ENCODE results near the gene FMN1. TPM values are rescaled to one million over a fixed set of nuclear protein-coding genes. Genes with fewer than 3 reads are reported as not detected.

FMN1 gene
- total and polyA plus RNA-seq, 2 of the 8 experiments (the other 6 are each of a cell fraction or from before 2014, with no cell fraction given) = 0.27 to 3.7 TPM

DNA sequence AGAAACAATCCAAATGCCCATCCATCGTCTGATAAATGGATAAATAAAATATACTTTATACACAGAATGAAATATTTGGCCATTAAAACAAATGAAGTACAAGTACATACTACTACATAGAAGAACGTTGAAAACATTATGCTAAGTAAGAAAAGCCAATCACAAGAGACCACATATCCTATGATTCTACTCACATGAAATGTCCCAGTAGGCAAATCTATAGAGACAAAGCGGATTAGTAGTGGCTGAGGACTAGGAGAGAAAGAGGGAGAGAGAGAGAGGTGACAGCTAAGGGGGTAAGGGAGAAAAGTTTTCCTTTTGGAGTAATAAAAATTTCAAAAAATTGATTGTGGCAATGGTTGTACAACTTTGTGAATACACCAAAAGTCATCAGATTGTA lies 329.7 kb downstream of the FMN1 start:
- TF ChIP-seq SP1 (IDR thresholded peaks at IDR 0.05; ENCODE audit: low read depth, low read length) (no peak), CHD2 (IDR thresholded peaks at IDR 0.05; ENCODE audit: low read length) (no peak), CBX8 (IDR thresholded peaks at IDR 0.05; ENCODE audit: borderline replicate concordance, low read depth, low read length) (no peak), EGR1 (IDR thresholded peaks at IDR 0.05; ENCODE audit: borderline replicate concordance, low read depth, low read length) (no peak), TAF1 (IDR thresholded peaks at IDR 0.05; ENCODE audit: low read depth, low read length) (no peak), NRF1 (IDR thresholded peaks at IDR 0.05; ENCODE audit: low read depth, low read length) (no peak), CTBP2 (IDR thresholded peaks at IDR 0.05; ENCODE audit: borderline replicate concordance, insufficient read depth, insufficient read length, low read length) (no peak), POU5F1 (IDR thresholded peaks at IDR 0.05; ENCODE audit: low read depth, low read length) (no peak), CTCF (IDR thresholded peaks at IDR 0.05; ENCODE audit: control extremely low read depth in 1 of 3, insufficient read depth in 1 of 3, low read depth in 1 of 3, low read length in 3 of 3) (no peak), ZNF274 (IDR thresholded peaks at IDR 0.05; ENCODE audit: borderline replicate concordance, extremely low read depth, low read length) (no peak), SAP30 (IDR thresholded peaks at IDR 0.05; ENCODE audit: insufficient read depth, insufficient replicate concordance, low read length) (no peak), JUND (IDR thresholded peaks at IDR 0.05; ENCODE audit: low read length) (no peak)
- no peak for FAIRE-seq
- H4K8ac ChIP-seq (ENCODE audit: extremely low read depth, insufficient read depth, low read length) = no peak overlapping the region

More for the DNA sequence above, 329.7 kb downstream of the FMN1 start:
- Histone ChIP-seq H4K5ac (ENCODE audit: insufficient read length, low read depth, low read length) (no peak overlapping the region), H2BK5ac (ENCODE audit: low read depth, low read length) (no peak overlapping the region), H3K4me2 (ENCODE audit: insufficient read depth in 1 of 2, low read depth in 2 of 2, low read length in 2 of 2) (no peak overlapping the region), H2BK20ac (ENCODE audit: low read length) (no peak overlapping the region), H3K23ac (ENCODE audit: insufficient read length) (no peak overlapping the region), H3K27ac (ENCODE audit: low read depth, low read length) (no peak overlapping the region), H2AFZ (ENCODE audit: low read length) (no peak overlapping the region), H4K91ac (replicated peaks; ENCODE audit: insufficient read length, low read length) (no peak overlapping the region), H3K36me3 (ENCODE audit: control insufficient read depth in 2 of 4, insufficient read depth in 4 of 4, low read length in 3 of 4) (no peaks in the 10 kb centered on the region), H3K4me3 (ENCODE audit: extremely low read depth in 1 of 4, insufficient read depth in 2 of 4, low read depth in 3 of 4, low read length in 4 of 4) (no peak overlapping the region), H3K4me1 (replicated peaks in 1 of 4; ENCODE audit: control insufficient read depth in 3 of 4, insufficient read depth in 4 of 4, low read length in 3 of 4) (peaks cover 2 to 12% (median 6%) of the 10 kb centered on the region in 4 experiments; a peak in 6 of 7 replicates), H3K23me2 (ENCODE audit: low read depth, low read length) (no peaks in the 10 kb centered on the region), H3K79me2 (ENCODE audit: control insufficient read depth in 1 of 2, insufficient read depth in 2 of 2, low read length in 2 of 2) (no peaks in the 10 kb centered on the region), H3K9me3 (ENCODE audit: insufficient read depth in 2 of 2, low read depth in 1 of 2, low read length in 1 of 2) (no peaks in the 10 kb centered on the region), H3K14ac (ENCODE audit: insufficient read length) (no peak overlapping the region), H2BK12ac (ENCODE audit: low read depth, low read length) (no peak overlapping the region), H3K79me1 (ENCODE audit: low read depth, low read length) (no peaks in the 10 kb centered on the region), H4K20me1 (replicated peaks in 1 of 2; ENCODE audit: control insufficient read depth in 1 of 2, insufficient read depth in 2 of 2, low read length in 2 of 2) (no peaks in the 10 kb centered on the region), H3K27me3 (replicated peaks in 1 of 4; ENCODE audit: control insufficient read depth in 3 of 4, extremely low read depth in 1 of 4, insufficient read depth in 3 of 4, low read length in 3 of 4) (no peaks in the 10 kb centered on the region), H2BK120ac (replicated peaks; ENCODE audit: low read depth, low read length) (no peak overlapping the region), H3K18ac (ENCODE audit: extremely low read depth, low read length) (no peak overlapping the region), H3K9ac (replicated peaks in 1 of 4; ENCODE audit: extremely low read depth in 1 of 4, low read depth in 3 of 4, low read length in 3 of 4) (no peak overlapping the region), H3K4ac (replicated peaks; ENCODE audit: insufficient read length, low read depth, low read length) (no peak overlapping the region), H3K56ac (replicated peaks; ENCODE audit: insufficient read length, low read depth, low read length) (no peak overlapping the region), H2BK15ac (ENCODE audit: low read length) (no peak overlapping the region), H2AK5ac (ENCODE audit: low read depth, low read length) (no peak overlapping the region)
- POLR2A ChIA-PET (ENCODE audit: partially characterized antibody) = no interaction called here
- CTCF ChIA-PET (ENCODE audit: partially characterized antibody) = no interaction called here
- no peak for DNase-seq (ENCODE audit: low read depth in 1 of 2, low spot score in 2 of 2)
- 88% methylated on average over 3 of the region's 3 CpGs; no CpG with 5 or more reads in 1 of the 2 experiments for WGBS, 2 experiments (ENCODE audit: extremely low coverage in 1 of 2, insufficient coverage in 1 of 2, insufficient read length in 1 of 2, insufficient replicate concordance in 2 of 2, low coverage in 1 of 2, low lambda C conversion rate in 2 of 2, missing lambda C conversion rate in 1 of 2)
